B cell (primary cell): Measurements from ENCODE around the gene IGF1R.

ENCODE experiments used
- EZH2 ChIP-seq: IDR thresholded peaks from 2 replicates; pipeline ENCODE4 v1.6.1; 2012; ENCODE audit warnings: borderline replicate concordance, low read depth, mild to moderate bottlenecking, moderate library complexity, low read length; ENCODE audit not compliant: insufficient read depth, poor library complexity, severe bottlenecking
- TF ChIP-seq, protein P1 (sequence below): fragments of 200-600 bp; IDR thresholded peaks from one replicate; pipeline ENCODE4 v1.8.0; 2022; ENCODE audit warnings: antibody characterized with exemption, mild to moderate bottlenecking

DNA sequence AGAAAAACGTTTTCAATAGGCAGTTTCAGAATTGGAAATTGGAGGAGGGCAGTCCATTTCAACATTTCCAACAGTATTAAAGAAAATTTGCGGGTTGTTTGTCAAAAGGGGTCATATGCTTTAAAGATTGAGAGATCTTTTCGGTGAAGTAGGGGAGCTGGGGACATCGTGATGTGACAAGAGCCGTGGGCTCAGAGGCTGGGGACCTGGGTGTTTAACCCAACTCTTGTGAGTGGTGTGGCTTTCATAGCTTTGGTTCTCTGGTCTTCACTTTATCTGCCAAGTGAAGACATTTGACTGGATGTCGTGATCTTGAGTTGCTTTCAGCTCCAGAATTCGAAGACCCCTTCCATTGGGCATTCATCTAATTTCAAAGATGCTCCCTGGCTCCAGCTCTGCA, 226.0 kb downstream of the IGF1R start:
- TF ChIP-seq, protein P1, sequence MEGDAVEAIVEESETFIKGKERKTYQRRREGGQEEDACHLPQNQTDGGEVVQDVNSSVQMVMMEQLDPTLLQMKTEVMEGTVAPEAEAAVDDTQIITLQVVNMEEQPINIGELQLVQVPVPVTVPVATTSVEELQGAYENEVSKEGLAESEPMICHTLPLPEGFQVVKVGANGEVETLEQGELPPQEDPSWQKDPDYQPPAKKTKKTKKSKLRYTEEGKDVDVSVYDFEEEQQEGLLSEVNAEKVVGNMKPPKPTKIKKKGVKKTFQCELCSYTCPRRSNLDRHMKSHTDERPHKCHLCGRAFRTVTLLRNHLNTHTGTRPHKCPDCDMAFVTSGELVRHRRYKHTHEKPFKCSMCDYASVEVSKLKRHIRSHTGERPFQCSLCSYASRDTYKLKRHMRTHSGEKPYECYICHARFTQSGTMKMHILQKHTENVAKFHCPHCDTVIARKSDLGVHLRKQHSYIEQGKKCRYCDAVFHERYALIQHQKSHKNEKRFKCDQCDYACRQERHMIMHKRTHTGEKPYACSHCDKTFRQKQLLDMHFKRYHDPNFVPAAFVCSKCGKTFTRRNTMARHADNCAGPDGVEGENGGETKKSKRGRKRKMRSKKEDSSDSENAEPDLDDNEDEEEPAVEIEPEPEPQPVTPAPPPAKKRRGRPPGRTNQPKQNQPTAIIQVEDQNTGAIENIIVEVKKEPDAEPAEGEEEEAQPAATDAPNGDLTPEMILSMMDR = no peak
- no peak for TF ChIP-seq EZH2
